Uterus (tissue), 4 donors: ENCODE results near the gene SLC30A3. TPM values are rescaled to one million over a fixed set of nuclear protein-coding genes. Genes with fewer than 3 reads are reported as not detected.
A peak's percentile ranks its signal among the peaks of the same experiment; 100 is the strongest.

Experiments used
- DNase-seq, 2 donors: peaks; one replicate each; pipeline ENCODE4 v3.0.0-alpha.2; 2019 to 2020
- H3K27ac ChIP-seq, 2 donors: fragments of 200-600 bp; sonication (generic); 1 replicate in 1 of 2; 2 replicates in 1 of 2; pipeline ENCODE4 v1.5.1; 2016 to 2018
- H3K27me3 ChIP-seq, 2 donors: fragments of 200-600 bp; sonication (generic); one replicate each; pipeline ENCODE4 v1.5.1; 2018 to 2019; ENCODE audit warnings: control low read depth in 1 of 2
- H3K36me3 ChIP-seq, 2 donors: fragments of 200-600 bp; sonication (generic); one replicate each; pipeline ENCODE4 v1.5.1; 2019; ENCODE audit warnings: control low read depth in 1 of 2
- H3K4me1 ChIP-seq, 2 donors: fragments of 200-600 bp; sonication (generic); one replicate each; pipeline ENCODE4 v1.5.1; 2018 to 2019; ENCODE audit warnings: control low read depth in 1 of 2
- H3K4me3 ChIP-seq, 2 donors: fragments of 200-600 bp; sonication (generic); 1 replicate in 1 of 2; 2 replicates in 1 of 2; pipeline ENCODE4 v1.5.1; 2018 to 2019; ENCODE audit warnings: mild to moderate bottlenecking in 1 of 2
- H3K9me3 ChIP-seq, 2 donors: fragments of 200-600 bp; sonication (generic); one replicate each; pipeline ENCODE4 v1.5.1; 2019; ENCODE audit warnings: control low read depth in 1 of 2
- POLR2A ChIP-seq, 2 donors: fragments of 450-650 bp; IDR thresholded peaks; one replicate each; pipeline ENCODE4 v1.6.1; 2016; ENCODE audit warnings: antibody characterized with exemption in 2 of 2, mild to moderate bottlenecking in 1 of 2, moderate library complexity in 1 of 2
- intact Hi-C: fragments of 100-400 bp; cut with DNase I; formaldehyde crosslinking; loops from one replicate; pipeline ENCODE4 v1.15.1; 2023; ENCODE audit warnings: low total_unique reads
- total RNA-seq, 4 donors: library from RNA; depleted of rRNA in 3 of 4; stranded (reverse); fragments of >200 nt in 3 of 4; gene quantifications; one replicate each; pipeline versions ENCODE4 v1.1.0 to v1.2.4, GENCODE V29; 2014 to 2023
- TF ChIP-seq, protein P1 (sequence below), 4 experiments: fragments of 200-600 bp in 2 of 4; fragments of 450-650 bp in 2 of 4; sonication (generic) in 2 of 4; IDR thresholded peaks; one replicate each; pipeline ENCODE4 v1.5.1; 2016 to 2019; ENCODE audit warnings: antibody characterized with exemption in 4 of 4, mild to moderate bottlenecking in 2 of 4, moderate library complexity in 1 of 4
- donor health status: DM: yes; HTN: yes; CAD: no.

The SLC30A3 gene
- total RNA-seq, 4 donors from 2014 or later, result 0.35 to 2.1 (median 0.88) TPM; not detected in 1

DNA sequence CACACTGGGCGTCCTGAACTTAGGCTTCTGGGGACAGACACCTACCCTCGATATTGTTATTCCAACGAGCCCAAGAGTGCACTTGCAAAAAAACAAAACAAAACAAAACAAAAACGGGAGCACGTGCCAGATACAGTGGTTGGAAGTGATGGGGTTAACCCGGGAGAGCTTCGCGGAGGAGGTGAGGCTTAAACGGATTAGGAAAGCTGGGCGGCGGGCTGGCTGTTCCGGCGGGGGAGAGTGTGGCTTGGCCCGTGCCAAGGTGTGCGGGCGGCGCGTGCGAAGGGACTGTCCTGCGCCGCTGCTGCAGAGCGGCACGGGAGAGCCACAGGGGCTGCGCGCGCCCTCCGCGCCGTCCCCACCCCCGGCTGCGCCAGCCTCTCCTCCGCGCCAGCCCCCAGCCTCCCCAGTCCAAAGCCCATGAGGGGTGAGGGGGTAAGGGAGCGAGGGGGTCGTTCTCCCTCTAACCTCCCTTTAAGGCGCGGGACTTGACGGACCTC is 1.5 kb upstream of the SLC30A3 start:
- Histone ChIP-seq H3K27me3 (peaks cover 21 to 25% of the 10 kb centered on the region in 2 donors), H3K27ac (no peak overlapping the region), H3K4me1 (peaks cover 0 to 23% of the 10 kb centered on the region in 2 donors), H3K4me3 (peak overlapping the region in 1 of 2 donors; percentile 19), H3K9me3 (no peaks in the 10 kb centered on the region), H3K36me3 (no peaks in the 10 kb centered on the region)
- DNase-seq, result no peak
- intact Hi-C loops, result no loop called here
- no peak for TF ChIP-seq POLR2A (IDR thresholded peaks at IDR 0.05)
- TF ChIP-seq, protein P1, sequence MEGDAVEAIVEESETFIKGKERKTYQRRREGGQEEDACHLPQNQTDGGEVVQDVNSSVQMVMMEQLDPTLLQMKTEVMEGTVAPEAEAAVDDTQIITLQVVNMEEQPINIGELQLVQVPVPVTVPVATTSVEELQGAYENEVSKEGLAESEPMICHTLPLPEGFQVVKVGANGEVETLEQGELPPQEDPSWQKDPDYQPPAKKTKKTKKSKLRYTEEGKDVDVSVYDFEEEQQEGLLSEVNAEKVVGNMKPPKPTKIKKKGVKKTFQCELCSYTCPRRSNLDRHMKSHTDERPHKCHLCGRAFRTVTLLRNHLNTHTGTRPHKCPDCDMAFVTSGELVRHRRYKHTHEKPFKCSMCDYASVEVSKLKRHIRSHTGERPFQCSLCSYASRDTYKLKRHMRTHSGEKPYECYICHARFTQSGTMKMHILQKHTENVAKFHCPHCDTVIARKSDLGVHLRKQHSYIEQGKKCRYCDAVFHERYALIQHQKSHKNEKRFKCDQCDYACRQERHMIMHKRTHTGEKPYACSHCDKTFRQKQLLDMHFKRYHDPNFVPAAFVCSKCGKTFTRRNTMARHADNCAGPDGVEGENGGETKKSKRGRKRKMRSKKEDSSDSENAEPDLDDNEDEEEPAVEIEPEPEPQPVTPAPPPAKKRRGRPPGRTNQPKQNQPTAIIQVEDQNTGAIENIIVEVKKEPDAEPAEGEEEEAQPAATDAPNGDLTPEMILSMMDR (IDR thresholded peaks at IDR 0.05), result no peak

DNA sequence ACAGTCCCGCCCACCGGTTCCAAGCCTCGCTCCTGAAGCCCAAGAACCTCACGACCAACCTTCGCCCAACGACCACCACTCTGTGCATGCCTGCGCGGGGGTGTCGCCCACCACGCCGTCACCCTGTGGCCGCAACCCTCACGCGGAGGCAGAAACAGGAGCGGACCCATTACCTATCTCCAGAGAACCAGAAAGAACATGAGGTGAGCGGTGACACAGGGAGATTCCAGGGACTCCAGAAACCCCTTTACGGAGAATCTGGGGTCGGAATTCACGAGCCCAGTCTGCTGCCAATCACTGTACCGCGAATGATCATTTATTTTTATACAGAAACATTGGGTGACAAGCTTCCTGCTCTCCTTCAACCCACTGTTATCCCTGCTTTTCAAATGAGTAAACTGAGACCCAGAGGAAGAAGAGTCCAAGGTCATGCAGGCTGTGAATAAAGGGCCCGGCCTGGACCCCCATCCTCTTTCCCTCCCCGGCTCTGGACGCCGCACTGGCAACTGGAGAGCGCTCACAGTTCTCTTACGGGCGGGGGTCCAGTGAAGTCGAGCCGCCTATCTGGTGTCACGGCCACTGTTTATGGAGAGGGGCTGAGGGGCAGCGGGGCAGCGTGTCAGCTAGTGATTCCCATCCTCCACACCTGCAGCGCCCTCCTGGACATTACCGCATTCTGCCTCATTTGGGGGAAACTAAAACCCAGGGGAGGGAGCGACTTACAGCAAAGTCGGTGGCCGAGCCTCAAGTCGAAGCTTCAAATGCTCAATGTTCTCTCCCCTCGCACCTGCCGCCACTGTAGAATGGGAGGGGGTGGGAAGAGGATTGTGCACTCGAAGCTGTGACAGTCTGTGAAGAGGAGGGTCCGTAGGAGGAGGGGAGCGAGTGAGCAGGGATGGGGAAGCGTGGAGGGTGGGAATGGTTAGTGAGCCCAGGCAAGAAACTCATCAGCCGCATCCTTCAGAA is 723 bp upstream of the SLC30A3 start:
- H3K36me3 ChIP-seq, result no peaks in the 10 kb centered on the region
- H3K27ac ChIP-seq, result no peak overlapping the region
- H3K27me3 ChIP-seq, result peaks cover 21 to 25% of the 10 kb centered on the region in 2 donors
- intact Hi-C loops, result no loop called here
- DNase-seq, result no peak
- no peaks in the 10 kb centered on the region for H3K9me3 ChIP-seq
- H3K4me3 ChIP-seq, result peak overlapping the region; percentile 16 to 36
- peaks cover 0 to 23% of the 10 kb centered on the region in 2 donors for H3K4me1 ChIP-seq
- TF ChIP-seq, protein P1 (IDR thresholded peaks at IDR 0.05), result no peak
- no peak for TF ChIP-seq POLR2A (IDR thresholded peaks at IDR 0.05)

DNA sequence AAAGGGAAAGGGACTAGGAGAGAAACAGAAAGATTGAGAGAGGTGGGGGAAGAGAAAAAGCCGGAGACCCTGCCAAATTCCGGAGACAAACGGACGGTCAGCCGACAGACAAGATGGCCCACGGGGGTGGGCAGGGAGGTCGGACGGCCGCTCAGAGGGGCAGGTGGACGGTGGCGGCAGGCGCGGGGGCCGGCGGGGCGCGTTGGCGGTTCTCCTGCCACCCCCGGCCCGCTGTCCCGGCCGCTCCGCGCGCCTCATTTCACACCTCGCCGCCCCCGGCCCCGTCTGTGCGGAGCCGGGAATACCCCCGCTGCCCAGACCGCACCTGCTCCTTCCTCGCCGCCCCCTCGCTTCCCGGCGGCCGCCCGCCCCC is 935 bp downstream of the SLC30A3 start:
- peak overlapping the region in 1 of 2 donors; percentile 36 for H3K4me3 ChIP-seq
- no peak for DNase-seq
- H3K4me1 ChIP-seq, result peaks cover 0 to 23% of the 10 kb centered on the region in 2 donors
- no peak overlapping the region for H3K27ac ChIP-seq
- TF ChIP-seq POLR2A (IDR thresholded peaks at IDR 0.05), result no peak
- TF ChIP-seq, protein P1 (IDR thresholded peaks at IDR 0.05), result no peak
- no peaks in the 10 kb centered on the region for H3K36me3 ChIP-seq
- intact Hi-C loops, result no loop called here
- H3K9me3 ChIP-seq, result no peaks in the 10 kb centered on the region
- H3K27me3 ChIP-seq, result peaks cover 21 to 25% of the 10 kb centered on the region in 2 donors

DNA sequence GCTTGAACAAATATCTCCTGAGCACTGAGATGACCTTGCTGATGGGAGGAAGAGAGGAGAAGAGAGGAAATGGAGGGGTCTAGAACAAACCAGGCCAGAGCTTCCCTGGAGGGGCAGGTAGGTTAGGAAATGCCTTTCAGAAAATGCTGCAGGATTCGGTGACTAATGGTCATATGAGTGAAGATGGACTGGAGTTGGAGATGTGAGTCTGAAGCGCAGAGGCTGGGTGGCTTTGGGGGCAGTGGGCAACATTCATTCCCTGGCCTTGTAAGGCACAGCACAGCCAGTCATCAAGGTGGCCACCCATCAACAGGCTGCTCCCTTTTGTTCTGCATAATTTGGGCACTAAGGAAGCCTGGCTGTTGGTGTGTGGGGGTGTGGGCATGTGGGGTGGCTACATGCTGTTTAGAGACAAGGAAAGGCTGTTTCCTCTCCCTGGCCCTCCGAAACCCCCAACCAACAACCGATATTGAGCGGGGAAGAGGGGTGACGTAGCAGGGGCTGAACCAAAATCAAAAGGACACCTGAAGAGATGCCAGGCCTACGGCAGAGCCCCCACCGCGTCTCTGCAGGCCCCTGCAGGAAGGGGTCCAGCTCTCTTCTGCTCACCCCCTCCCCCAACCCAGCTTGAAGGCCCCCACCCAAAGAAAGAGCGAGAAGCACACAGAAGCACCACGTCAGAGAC is 1.5 kb downstream of the SLC30A3 start:
- Histone ChIP-seq H3K4me1 (peaks cover 0 to 23% of the 10 kb centered on the region in 2 donors), H3K4me3 (no peak overlapping the region), H3K27ac (no peak overlapping the region), H3K9me3 (no peaks in the 10 kb centered on the region), H3K36me3 (no peaks in the 10 kb centered on the region), H3K27me3 (peaks cover 21 to 25% of the 10 kb centered on the region in 2 donors)
- intact Hi-C loops, result no loop called here
- no peak for TF ChIP-seq POLR2A (IDR thresholded peaks at IDR 0.05)
- TF ChIP-seq, protein P1 (IDR thresholded peaks at IDR 0.05), result no peak
- DNase-seq, result no peak
